ENCODE results near the gene FGGY.
A peak's percentile ranks its signal among the peaks of the same experiment; 100 is the strongest.

FGGY gene

DNA sequence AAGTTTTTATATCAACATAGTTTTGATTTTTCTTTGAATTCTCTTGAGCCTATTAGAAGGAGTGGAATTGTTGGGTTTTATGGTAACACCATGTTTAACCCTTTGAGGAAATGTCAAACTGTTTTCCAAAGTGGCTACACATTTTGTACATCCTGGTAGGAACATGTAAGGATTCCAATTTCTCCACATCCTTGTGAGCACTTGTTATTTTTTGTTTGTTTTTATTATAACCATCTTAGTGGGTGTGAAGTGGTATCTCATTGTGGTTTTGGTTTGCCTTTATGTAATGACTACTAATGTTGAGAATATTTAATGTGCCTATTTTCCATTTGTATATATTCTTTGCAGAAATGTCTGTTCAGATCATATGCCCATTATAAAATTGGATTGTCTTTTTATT is 120.5 kb downstream of the FGGY start:
- no peak for DNase-seq

GRCh38 chr1:59418363-59419144 is 121.7 kb downstream of the FGGY start:
- DNase-seq: no peak

GRCh38 chr1:59419361-59420140 is 122.7 kb downstream of the FGGY start:
- DNase-seq: no peak

DNA sequence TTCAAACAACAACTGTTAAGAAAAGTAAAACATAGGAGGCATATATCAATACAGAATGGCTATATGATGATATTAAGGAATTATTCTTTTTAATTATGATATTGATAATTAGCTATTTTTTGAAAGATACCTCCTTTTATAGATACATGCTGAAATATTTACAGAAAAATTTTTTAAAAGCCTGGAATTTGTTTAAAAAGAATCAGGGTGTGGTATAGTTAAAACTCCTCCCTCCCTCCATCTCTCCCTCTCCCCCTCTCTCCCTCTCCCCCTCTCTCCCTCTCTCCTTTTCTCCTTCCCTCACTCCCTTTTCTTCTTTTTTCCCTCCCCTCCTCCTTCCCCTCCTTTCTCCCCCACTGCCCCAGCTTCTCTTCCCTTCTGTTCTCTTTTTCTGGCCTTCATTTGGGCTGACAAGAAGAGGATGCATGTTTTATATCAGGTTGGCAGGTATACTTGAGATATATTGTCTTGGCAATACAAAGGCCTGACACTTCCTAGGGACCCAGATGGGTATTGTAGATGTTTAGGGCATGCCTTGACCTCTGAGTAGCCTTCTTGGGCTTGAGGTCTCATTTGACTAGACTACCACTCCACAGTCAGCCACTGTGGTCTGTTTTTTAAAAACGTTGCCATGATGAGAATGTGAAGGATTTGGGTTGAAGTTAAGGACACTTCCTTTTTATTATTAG is 124.5 kb downstream of the FGGY start:
- DNase-seq: no peak

GRCh38 chr1:59422921-59423575 is 126.2 kb downstream of the FGGY start:
- DNase-seq: no peak

- peak; percentile 66 for DNase-seq
Measured at GRCh38 chr1:59427155-59427554, 130.3 kb downstream of the FGGY start.

- DNase-seq: no peak
Measured at GRCh38 chr1:59427784-59428183, 130.9 kb downstream of the FGGY start.

DNA sequence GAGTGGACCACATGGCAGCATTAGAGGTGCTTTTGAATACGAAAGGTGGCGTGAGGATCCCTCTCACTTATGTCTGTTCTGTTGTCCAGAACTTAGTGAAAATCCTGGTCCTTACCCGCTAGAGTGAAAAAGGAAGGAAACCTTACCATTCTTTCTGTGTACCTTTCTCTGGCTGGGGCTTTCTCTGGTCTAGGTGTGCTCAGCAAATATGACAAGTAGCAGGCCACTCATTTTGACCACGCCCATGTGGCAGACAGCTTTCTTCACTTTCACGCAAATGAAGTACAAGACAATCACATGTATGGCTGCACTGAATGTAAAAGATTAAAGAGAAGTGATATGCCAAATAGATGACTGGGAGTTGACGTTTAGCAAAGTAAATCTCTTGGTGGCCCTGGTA is 131.9 kb downstream of the FGGY start:
- no peak for DNase-seq

- no peak for DNase-seq
Measured at GRCh38 chr1:59429656-59430055, 132.8 kb downstream of the FGGY start.

- DNase-seq: no peak
Measured at GRCh38 chr1:59431566-59432294, 134.8 kb downstream of the FGGY start.

GRCh38 chr1:59432531-59433439 is 135.9 kb downstream of the FGGY start:
- no peak for DNase-seq

GRCh38 chr1:59433440-59433813 is 136.5 kb downstream of the FGGY start:
- no peak for DNase-seq

DNA sequence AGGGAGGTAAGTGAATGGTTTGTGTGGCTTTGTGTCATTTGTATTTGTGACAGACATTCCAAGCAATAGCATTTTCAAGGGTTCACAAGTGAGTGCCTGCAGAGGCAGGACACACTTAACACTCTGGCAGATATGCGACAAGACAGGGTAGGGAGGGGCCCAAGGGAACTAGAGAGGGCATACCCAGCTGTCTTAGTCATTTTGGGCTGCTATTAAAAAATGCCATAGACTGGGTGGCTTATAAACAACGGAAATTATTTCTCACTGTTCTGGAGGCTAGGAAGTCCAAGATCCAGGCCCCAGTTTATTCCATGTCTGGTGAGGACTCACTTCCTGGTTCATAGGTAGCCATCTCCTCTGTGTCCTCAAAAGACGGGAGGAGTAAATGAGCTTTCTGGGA is 137.4 kb downstream of the FGGY start:
- no peak for DNase-seq

GRCh38 chr1:59436637-59437036 is 139.7 kb downstream of the FGGY start:
- no peak for DNase-seq

DNA sequence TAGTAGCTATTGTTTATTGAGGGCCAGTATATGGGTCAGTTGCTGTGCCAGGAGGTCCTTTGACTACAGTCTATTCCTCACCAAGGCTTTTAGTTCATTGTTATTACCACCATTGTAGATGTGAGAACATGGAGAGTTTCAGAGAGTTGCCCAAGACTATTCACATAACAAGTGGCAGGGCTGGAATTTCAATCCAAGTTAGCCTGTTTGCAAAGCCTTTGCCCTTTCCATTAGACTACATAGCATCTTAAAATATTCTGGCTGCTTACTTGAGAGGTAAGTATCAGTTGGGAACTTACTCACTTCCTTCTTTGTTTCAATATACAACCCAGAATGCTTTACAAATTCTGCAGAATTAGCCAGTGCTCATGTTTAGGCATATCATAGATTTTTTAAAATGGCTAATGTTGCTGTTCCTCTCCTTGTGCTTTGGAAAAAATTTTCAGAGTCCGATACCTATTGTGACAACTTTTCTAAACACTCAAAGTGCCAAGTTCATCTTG is 141.2 kb downstream of the FGGY start:
- no peak for DNase-seq

DNA sequence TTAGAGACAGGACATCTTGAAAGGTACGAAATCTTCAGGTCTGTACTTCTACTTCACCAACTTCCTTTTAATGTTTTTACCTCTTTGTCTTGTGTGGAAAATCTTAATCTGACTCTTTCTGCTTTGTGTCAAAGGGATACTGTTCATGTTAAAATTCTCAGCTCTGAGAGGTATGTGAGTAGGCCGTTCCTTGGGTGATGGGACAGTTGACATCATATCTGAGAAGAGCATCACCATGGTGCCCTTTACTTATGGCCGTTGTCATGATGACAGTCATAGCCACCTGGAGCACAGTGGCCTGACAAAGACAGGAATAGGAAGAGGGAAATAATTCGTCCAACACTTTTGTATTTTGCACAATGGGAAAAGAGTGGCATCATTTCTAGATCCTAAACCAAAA is 145.6 kb downstream of the FGGY start:
- DNase-seq: no peak

GRCh38 chr1:59443310-59443709 is 146.4 kb downstream of the FGGY start:
- DNase-seq: no peak

GRCh38 chr1:59444520-59444919 is 147.6 kb downstream of the FGGY start:
- no peak for DNase-seq

DNA sequence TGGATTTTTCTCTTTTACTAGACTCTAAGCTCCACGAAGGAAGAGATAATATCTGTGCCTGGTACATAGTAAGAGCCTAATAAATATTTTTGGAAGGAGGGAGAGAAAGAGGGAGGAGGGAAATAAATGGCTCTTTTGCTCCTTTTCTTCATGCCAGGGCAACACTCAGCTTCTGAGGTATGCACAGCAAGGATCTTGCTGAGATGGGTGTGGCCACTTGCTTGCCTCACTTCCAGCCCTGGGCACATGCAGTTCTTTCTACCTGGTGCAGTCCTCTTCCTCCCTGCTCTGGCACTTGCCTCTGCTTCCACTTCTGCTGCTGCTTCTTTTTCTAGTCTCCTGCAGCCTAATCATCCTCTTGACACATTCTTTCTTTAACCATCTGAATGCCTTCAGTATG is 148.1 kb downstream of the FGGY start:
- DNase-seq: no peak

DNA sequence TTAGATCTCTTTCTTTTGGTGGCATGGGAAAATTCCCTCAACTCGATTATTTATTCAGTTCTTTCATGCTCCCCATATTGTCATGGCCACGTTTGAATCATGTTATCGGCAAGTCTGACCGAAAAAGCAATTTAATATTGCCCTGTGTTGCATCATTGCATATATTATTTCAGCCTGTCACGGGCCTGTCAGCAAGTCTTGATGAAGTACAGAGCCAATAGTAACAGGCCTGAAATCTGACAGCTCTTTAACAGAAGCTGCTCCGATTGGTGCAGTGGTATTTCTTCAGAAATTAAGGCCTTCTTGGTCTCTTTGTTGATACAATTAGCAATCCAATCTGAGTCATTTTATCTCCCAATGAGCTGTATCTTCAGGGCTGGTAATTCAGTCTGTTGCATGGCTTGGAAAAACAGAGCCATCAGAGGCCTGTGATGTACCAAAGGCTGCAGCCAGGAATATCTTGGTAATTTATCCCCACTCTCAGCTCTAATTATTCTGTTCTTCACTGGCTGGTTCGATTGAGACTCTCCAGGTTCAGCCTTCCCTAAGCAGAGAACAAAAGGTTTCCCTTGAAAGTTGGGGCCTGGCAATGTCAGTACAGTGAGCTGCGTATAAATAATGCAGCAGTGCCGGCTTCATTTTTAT is 149.5 kb downstream of the FGGY start:
- no peak for DNase-seq

- no peak for DNase-seq
Measured at GRCh38 chr1:59452026-59452425, 155.1 kb downstream of the FGGY start.
